ENCODE measurements around the gene PHF12.

Gene PHF12

GRCh38 chr17:28985950-28986713 lies 34.8 kb upstream of the PHF12 start:
- Mint-ChIP-seq H3K9me3 (no peaks in the 10 kb centered on the region), H3K27me3 (ENCODE audit: low read depth) (peaks cover 3% of the 10 kb centered on the region), H3K36me3 (ENCODE audit: low read depth) (no peaks in the 10 kb centered on the region), H3K4me1 (ENCODE audit: low read depth) (peaks cover 19% of the 10 kb centered on the region), H3K4me3 (no peak overlapping the region), H3K27ac (no peak overlapping the region)
- DNase-seq (ENCODE audit: low spot score), result no peak

- Mint-ChIP-seq H3K4me3 (peak overlapping the region; percentile 33), H3K27me3 (ENCODE audit: low read depth) (peaks cover 3% of the 10 kb centered on the region), H3K9me3 (no peaks in the 10 kb centered on the region), H3K27ac (peak overlapping the region; percentile 88), H3K36me3 (ENCODE audit: low read depth) (no peaks in the 10 kb centered on the region), H3K4me1 (ENCODE audit: low read depth) (peaks cover 19% of the 10 kb centered on the region)
- DNase-seq (ENCODE audit: low spot score), result no peak
Observed at GRCh38 chr17:28983286-28984230, 32.2 kb upstream of the PHF12 start.

- peak overlapping the region; percentile 88 for H3K27ac Mint-ChIP-seq
- peak; percentile 41 for DNase-seq (ENCODE audit: low spot score)
- H3K27me3 Mint-ChIP-seq (ENCODE audit: low read depth), result no peaks in the 10 kb centered on the region
- H3K9me3 Mint-ChIP-seq, result no peaks in the 10 kb centered on the region
- H3K4me1 Mint-ChIP-seq (ENCODE audit: low read depth), result peaks cover 19% of the 10 kb centered on the region
- peak overlapping the region; percentile 33 for H3K4me3 Mint-ChIP-seq
- no peaks in the 10 kb centered on the region for H3K36me3 Mint-ChIP-seq (ENCODE audit: low read depth)
Observed at GRCh38 chr17:28982131-28982793, 30.9 kb upstream of the PHF12 start.

DNA sequence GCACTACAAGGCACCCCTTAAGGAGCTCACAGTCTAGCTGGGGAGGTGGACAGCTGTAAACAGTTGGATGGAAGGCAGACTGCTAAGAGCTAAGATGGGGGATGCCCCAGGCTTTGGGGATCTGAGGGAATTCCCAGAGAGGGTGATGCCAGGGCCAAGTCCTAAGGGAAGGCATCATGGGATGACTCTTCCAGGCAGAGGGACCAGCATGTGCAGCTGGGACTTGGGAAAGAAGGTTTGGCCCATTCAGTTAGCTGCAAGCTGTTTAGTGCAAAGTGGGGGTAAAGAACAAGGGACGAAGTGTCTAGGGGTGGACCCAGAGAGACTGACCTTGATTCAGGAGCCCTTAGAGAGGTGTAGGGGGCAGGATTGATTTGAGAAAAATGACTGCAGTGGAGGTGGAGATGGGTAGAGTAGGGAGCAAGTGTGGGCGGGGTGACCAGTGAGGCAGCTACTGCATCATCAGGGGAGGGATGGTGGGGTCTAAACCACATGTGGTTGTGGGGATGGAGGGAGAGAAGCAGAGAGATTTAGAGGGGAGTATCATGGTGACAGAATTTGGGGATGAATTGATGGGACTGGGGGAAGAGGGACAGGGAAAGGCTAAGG lies 27.1 kb upstream of the PHF12 start:
- Mint-ChIP-seq H3K4me3 (no peak overlapping the region), H3K27ac (no peak overlapping the region), H3K9me3 (no peaks in the 10 kb centered on the region), H3K27me3 (ENCODE audit: low read depth) (no peaks in the 10 kb centered on the region), H3K4me1 (ENCODE audit: low read depth) (peaks cover 17% of the 10 kb centered on the region), H3K36me3 (ENCODE audit: low read depth) (no peaks in the 10 kb centered on the region)
- DNase-seq (ENCODE audit: low spot score), result no peak

- Mint-ChIP-seq H3K9me3 (no peaks in the 10 kb centered on the region), H3K27me3 (ENCODE audit: low read depth) (no peaks in the 10 kb centered on the region), H3K4me1 (ENCODE audit: low read depth) (peaks cover 11% of the 10 kb centered on the region), H3K36me3 (ENCODE audit: low read depth) (no peaks in the 10 kb centered on the region), H3K4me3 (no peak overlapping the region), H3K27ac (no peak overlapping the region)
- no peak for DNase-seq (ENCODE audit: low spot score)
Observed at GRCh38 chr17:28977659-28978355, 26.5 kb upstream of the PHF12 start.

DNA sequence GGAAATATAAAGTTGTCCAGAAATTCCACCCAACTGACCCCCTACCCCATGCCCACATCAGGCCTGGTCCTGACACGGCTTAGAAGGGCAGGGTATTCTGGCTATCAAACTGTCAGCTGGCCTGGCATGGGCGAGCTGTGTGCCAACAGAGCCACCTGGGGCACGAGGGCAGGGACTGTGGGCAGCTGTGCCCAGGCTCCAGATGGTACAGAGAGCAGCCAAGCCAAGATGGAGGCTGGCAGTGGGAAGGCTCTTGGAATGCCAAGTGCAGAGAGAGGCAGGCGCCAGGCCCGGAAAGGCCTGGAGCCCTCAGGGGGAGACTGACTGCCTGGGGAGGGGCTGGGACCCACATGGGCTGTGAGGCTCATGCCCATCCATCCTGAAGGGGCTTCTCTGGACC lies 24.3 kb upstream of the PHF12 start:
- H3K36me3 Mint-ChIP-seq (ENCODE audit: low read depth), result no peaks in the 10 kb centered on the region
- no peaks in the 10 kb centered on the region for H3K9me3 Mint-ChIP-seq
- H3K27ac Mint-ChIP-seq, result no peak overlapping the region
- no peak overlapping the region for H3K4me3 Mint-ChIP-seq
- no peaks in the 10 kb centered on the region for H3K4me1 Mint-ChIP-seq (ENCODE audit: low read depth)
- DNase-seq (ENCODE audit: low spot score), result no peak
- H3K27me3 Mint-ChIP-seq (ENCODE audit: low read depth), result no peaks in the 10 kb centered on the region

DNA sequence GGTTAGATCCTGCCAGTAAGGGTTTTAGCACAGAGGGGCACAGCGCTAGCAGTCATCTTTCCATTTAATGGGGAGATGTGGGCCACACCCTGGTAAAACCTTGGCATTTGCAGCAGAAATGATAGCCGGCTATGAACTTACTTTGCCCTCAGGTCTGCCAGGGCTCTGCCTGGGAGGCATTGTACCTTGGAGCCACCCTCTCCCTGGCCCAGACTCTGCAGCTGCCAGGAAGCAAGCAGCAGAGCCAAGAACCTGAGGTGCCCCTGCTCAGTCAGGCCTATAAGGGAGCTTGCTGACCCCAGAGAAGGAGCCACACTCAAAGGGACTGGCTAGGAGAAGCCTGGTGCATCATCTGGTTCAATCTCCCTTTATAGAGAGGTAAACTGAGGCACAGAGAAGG lies 23.7 kb upstream of the PHF12 start:
- DNase-seq (ENCODE audit: low spot score), result no peak
- no peaks in the 10 kb centered on the region for H3K9me3 Mint-ChIP-seq
- H3K4me3 Mint-ChIP-seq, result no peak overlapping the region
- no peaks in the 10 kb centered on the region for H3K27me3 Mint-ChIP-seq (ENCODE audit: low read depth)
- H3K4me1 Mint-ChIP-seq (ENCODE audit: low read depth), result no peaks in the 10 kb centered on the region
- no peaks in the 10 kb centered on the region for H3K36me3 Mint-ChIP-seq (ENCODE audit: low read depth)
- H3K27ac Mint-ChIP-seq, result no peak overlapping the region

DNA sequence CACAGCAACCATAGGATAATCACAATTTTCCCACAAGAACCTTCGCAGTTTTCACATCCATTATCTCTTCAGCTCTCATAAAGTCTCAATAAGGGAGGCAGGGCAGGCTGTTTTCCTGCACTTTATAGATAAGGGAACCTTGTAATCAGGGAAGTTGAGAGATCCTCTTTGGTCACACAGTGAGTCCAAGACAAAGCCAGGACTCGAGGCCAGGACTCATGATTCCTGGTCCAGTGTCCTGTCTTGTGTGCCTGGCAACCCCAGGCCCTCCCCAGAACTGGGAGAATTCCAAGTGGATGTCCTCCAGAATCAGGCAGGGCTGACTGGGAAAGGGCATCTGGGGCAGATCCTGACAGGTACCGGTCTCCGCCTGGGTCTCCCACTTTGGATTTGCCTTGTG lies 23.1 kb upstream of the PHF12 start:
- no peaks in the 10 kb centered on the region for H3K36me3 Mint-ChIP-seq (ENCODE audit: low read depth)
- no peaks in the 10 kb centered on the region for H3K27me3 Mint-ChIP-seq (ENCODE audit: low read depth)
- H3K27ac Mint-ChIP-seq, result no peak overlapping the region
- H3K9me3 Mint-ChIP-seq, result no peaks in the 10 kb centered on the region
- DNase-seq (ENCODE audit: low spot score), result no peak
- no peaks in the 10 kb centered on the region for H3K4me1 Mint-ChIP-seq (ENCODE audit: low read depth)
- no peak overlapping the region for H3K4me3 Mint-ChIP-seq

DNA sequence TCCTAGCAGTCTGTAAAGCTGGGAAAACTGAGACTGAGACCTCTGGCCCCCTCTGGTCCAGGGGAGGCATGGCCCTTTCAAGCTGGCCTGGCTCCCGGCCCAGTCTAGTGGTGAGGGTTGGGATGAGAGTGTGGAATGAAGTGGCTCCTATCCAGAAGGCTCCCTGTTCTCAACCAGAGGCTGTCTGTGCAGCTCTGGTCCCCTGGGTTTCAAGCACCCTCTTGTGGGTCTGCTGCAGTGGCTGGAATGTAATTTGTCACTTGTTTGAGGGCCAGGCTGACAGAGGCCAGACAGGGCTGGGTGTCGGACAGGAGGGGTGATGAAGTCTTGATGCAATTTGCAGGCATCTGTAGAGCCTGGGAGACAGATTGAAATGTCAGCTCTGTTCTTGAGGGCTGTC lies 22.1 kb upstream of the PHF12 start:
- Mint-ChIP-seq H3K27me3 (ENCODE audit: low read depth) (no peaks in the 10 kb centered on the region), H3K36me3 (ENCODE audit: low read depth) (no peaks in the 10 kb centered on the region), H3K9me3 (no peaks in the 10 kb centered on the region), H3K4me1 (ENCODE audit: low read depth) (peaks cover 2% of the 10 kb centered on the region), H3K27ac (no peak overlapping the region), H3K4me3 (no peak overlapping the region)
- no peak for DNase-seq (ENCODE audit: low spot score)

GRCh38 chr17:28972437-28972836 lies 21.1 kb upstream of the PHF12 start:
- no peaks in the 10 kb centered on the region for H3K36me3 Mint-ChIP-seq (ENCODE audit: low read depth)
- no peaks in the 10 kb centered on the region for H3K27me3 Mint-ChIP-seq (ENCODE audit: low read depth)
- no peak overlapping the region for H3K27ac Mint-ChIP-seq
- no peak overlapping the region for H3K4me3 Mint-ChIP-seq
- H3K4me1 Mint-ChIP-seq (ENCODE audit: low read depth), result peaks cover 2% of the 10 kb centered on the region
- no peaks in the 10 kb centered on the region for H3K9me3 Mint-ChIP-seq
- no peak for DNase-seq (ENCODE audit: low spot score)

GRCh38 chr17:28970879-28971278 lies 19.6 kb upstream of the PHF12 start:
- peaks cover 2% of the 10 kb centered on the region for H3K4me1 Mint-ChIP-seq (ENCODE audit: low read depth)
- H3K4me3 Mint-ChIP-seq, result no peak overlapping the region
- H3K27ac Mint-ChIP-seq, result no peak overlapping the region
- H3K36me3 Mint-ChIP-seq (ENCODE audit: low read depth), result no peaks in the 10 kb centered on the region
- no peaks in the 10 kb centered on the region for H3K9me3 Mint-ChIP-seq
- no peak for DNase-seq (ENCODE audit: low spot score)
- no peaks in the 10 kb centered on the region for H3K27me3 Mint-ChIP-seq (ENCODE audit: low read depth)

GRCh38 chr17:28969706-28970393 lies 18.5 kb upstream of the PHF12 start:
- H3K4me3 Mint-ChIP-seq, result no peak overlapping the region
- no peaks in the 10 kb centered on the region for H3K9me3 Mint-ChIP-seq
- no peak overlapping the region for H3K27ac Mint-ChIP-seq
- H3K36me3 Mint-ChIP-seq (ENCODE audit: low read depth), result no peaks in the 10 kb centered on the region
- DNase-seq (ENCODE audit: low spot score), result no peak
- H3K4me1 Mint-ChIP-seq (ENCODE audit: low read depth), result peaks cover 2% of the 10 kb centered on the region
- H3K27me3 Mint-ChIP-seq (ENCODE audit: low read depth), result no peaks in the 10 kb centered on the region

- Mint-ChIP-seq H3K4me3 (no peak overlapping the region), H3K27ac (no peak overlapping the region), H3K4me1 (ENCODE audit: low read depth) (peaks cover 5% of the 10 kb centered on the region), H3K36me3 (ENCODE audit: low read depth) (no peaks in the 10 kb centered on the region), H3K9me3 (no peaks in the 10 kb centered on the region), H3K27me3 (ENCODE audit: low read depth) (no peaks in the 10 kb centered on the region)
- DNase-seq (ENCODE audit: low spot score), result no peak
Observed at GRCh38 chr17:28968914-28969295, 17.6 kb upstream of the PHF12 start.

All from T-helper 2 cell treated with Interferon-gamma antibody and Interleukin-4, amounts not matched to agents 5 μg/mL and 100 μg/mL, for 36 hours (primary cell).